EH (cell line): Measurements from ENCODE around the gene GALNT12.
A peak's percentile ranks its signal among the peaks of the same experiment; 100 is the strongest.

Source experiments
- DNase-seq: peaks from one replicate; pipeline ENCODE4 v3.0.0-alpha.2; 2015; ENCODE audit warnings: low read depth

GALNT12 gene

GRCh38 chr9:98783518-98784226, 23.8 kb upstream of the GALNT12 start:
- no peak for DNase-seq

- no peak for DNase-seq
These were observed 22.4 kb upstream of the GALNT12 start for GRCh38 chr9:98784831-98785806.

GRCh38 chr9:98786750-98787510, 20.5 kb upstream of the GALNT12 start:
- no peak for DNase-seq

GRCh38 chr9:98787766-98788335, 19.6 kb upstream of the GALNT12 start:
- no peak for DNase-seq

GRCh38 chr9:98789483-98790133, 17.9 kb upstream of the GALNT12 start:
- DNase-seq: no peak

GRCh38 chr9:98790134-98790841, 17.2 kb upstream of the GALNT12 start:
- DNase-seq: no peak

GRCh38 chr9:98790842-98791607, 16.4 kb upstream of the GALNT12 start:
- peak; percentile 96 for DNase-seq

GRCh38 chr9:98791608-98792490, 15.6 kb upstream of the GALNT12 start:
- DNase-seq: no peak

- DNase-seq: no peak
These were observed 14.4 kb upstream of the GALNT12 start for GRCh38 chr9:98793031-98793430.

GRCh38 chr9:98794802-98795201, 12.7 kb upstream of the GALNT12 start:
- DNase-seq: no peak

GRCh38 chr9:98795295-98795955, 12.0 kb upstream of the GALNT12 start:
- no peak for DNase-seq

GRCh38 chr9:98795970-98796363, 11.5 kb upstream of the GALNT12 start:
- DNase-seq: peak; percentile 21

- DNase-seq: peak; percentile 74
These were observed 10.9 kb upstream of the GALNT12 start, which contains the start of gene ANKS6 for GRCh38 chr9:98796364-98797101. ANKS6 (minus strand) TSS chr9:98796555; CDS start chr9:98796491, 64 bp downstream.

GRCh38 chr9:98797491-98797890, 10.0 kb upstream of the GALNT12 start:
- DNase-seq: no peak

GRCh38 chr9:98798254-98798653, 9.2 kb upstream of the GALNT12 start:
- no peak for DNase-seq

- DNase-seq: no peak
These were observed 5.9 kb upstream of the GALNT12 start for GRCh38 chr9:98801561-98801960.

GRCh38 chr9:98801969-98802371, 5.5 kb upstream of the GALNT12 start:
- DNase-seq: no peak

GRCh38 chr9:98804083-98804482, 3.4 kb upstream of the GALNT12 start:
- DNase-seq: no peak
